HCT116 (cell line): Measurements from ENCODE around the gene FIP1L1.

Experiments
- EZH2 ChIP-seq: fragments of 200-600 bp; sonication (generic); IDR thresholded peaks from 2 replicates; pipeline ENCODE4 v1.6.1; 2017; ENCODE audit warnings: antibody characterized with exemption, mixed run types
- POLR2AphosphoS5 ChIP-seq: IDR thresholded peaks from 2 replicates; pipeline ENCODE4 v1.6.1; 2011; ENCODE audit warnings: mild to moderate bottlenecking, low read depth, low read length, moderate library complexity
- TF ChIP-seq, protein P1 (sequence below), 3 experiments: fragments of 200-600 bp in 1 of 3; sonication (generic) in 1 of 3; IDR thresholded peaks in 2 of 3; conservative IDR thresholded peaks in 1 of 3; 2 replicates each; pipeline ENCODE4 v1.5.1; 2012 to 2017; ENCODE audit warnings: low read depth in 2 of 3, low read length in 2 of 3, antibody characterized with exemption in 1 of 3, borderline replicate concordance in 1 of 3, control low read depth in 1 of 3, mild to moderate bottlenecking in 1 of 3, mixed read lengths in 1 of 3, mixed run types in 1 of 3, moderate library complexity in 1 of 3; ENCODE audit not compliant: insufficient read depth in 1 of 3

DNA sequence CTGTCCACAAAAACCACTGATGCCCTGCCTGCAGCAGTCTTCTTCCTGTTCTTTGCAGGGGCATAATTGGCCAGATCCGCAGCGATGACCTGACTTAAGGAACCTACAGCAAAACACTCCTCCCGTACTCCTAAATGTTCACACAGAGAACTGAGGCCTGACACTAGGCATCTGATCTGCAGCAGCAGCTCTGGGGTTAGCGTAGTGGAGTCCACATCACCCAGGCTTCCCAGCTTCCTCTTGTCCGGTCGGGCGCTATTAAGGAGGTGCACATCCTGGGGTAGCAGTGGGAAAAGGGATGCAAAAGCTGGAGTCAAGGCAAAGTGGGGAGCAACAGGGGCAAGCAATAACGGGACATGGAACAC, 12.3 kb upstream of the FIP1L1 start:
- TF ChIP-seq EZH2 (no peak), POLR2AphosphoS5 (no peak)
- TF ChIP-seq, protein P1, sequence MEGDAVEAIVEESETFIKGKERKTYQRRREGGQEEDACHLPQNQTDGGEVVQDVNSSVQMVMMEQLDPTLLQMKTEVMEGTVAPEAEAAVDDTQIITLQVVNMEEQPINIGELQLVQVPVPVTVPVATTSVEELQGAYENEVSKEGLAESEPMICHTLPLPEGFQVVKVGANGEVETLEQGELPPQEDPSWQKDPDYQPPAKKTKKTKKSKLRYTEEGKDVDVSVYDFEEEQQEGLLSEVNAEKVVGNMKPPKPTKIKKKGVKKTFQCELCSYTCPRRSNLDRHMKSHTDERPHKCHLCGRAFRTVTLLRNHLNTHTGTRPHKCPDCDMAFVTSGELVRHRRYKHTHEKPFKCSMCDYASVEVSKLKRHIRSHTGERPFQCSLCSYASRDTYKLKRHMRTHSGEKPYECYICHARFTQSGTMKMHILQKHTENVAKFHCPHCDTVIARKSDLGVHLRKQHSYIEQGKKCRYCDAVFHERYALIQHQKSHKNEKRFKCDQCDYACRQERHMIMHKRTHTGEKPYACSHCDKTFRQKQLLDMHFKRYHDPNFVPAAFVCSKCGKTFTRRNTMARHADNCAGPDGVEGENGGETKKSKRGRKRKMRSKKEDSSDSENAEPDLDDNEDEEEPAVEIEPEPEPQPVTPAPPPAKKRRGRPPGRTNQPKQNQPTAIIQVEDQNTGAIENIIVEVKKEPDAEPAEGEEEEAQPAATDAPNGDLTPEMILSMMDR (IDR thresholded peaks at IDR 0.05 in 2 of 3, conservative IDR thresholded peaks at IDR 0.05 in 1 of 3; ENCODE audit: borderline replicate concordance in 1 of 3, insufficient read depth in 1 of 3, low read depth in 2 of 3, low read length in 2 of 3): no peak
